ENCODE data around the gene TCHP.

TCHP gene

GRCh38 chr12:109931143-109931542 lies 31.1 kb downstream of the TCHP start:
- TF ChIP-seq, protein P1, sequence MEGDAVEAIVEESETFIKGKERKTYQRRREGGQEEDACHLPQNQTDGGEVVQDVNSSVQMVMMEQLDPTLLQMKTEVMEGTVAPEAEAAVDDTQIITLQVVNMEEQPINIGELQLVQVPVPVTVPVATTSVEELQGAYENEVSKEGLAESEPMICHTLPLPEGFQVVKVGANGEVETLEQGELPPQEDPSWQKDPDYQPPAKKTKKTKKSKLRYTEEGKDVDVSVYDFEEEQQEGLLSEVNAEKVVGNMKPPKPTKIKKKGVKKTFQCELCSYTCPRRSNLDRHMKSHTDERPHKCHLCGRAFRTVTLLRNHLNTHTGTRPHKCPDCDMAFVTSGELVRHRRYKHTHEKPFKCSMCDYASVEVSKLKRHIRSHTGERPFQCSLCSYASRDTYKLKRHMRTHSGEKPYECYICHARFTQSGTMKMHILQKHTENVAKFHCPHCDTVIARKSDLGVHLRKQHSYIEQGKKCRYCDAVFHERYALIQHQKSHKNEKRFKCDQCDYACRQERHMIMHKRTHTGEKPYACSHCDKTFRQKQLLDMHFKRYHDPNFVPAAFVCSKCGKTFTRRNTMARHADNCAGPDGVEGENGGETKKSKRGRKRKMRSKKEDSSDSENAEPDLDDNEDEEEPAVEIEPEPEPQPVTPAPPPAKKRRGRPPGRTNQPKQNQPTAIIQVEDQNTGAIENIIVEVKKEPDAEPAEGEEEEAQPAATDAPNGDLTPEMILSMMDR (IDR thresholded peaks at IDR 0.05; ENCODE audit: poor library complexity, severe bottlenecking), result no peak
- no peaks in the 10 kb centered on the region for H3K27me3 ChIP-seq (ENCODE audit: insufficient read depth, poor library complexity, severe bottlenecking)
- H3K27ac ChIP-seq (ENCODE audit: poor library complexity, severe bottlenecking), result no peak overlapping the region
- ATAC-seq (ENCODE audit: low read depth) (no peak), DNase-seq (ENCODE audit: low spot score) (no peak)
- H3K4me3 ChIP-seq (ENCODE audit: severe bottlenecking), result no peak overlapping the region
- H3K4me1 ChIP-seq (ENCODE audit: insufficient read depth, poor library complexity, severe bottlenecking), result no peaks in the 10 kb centered on the region
- no peaks in the 10 kb centered on the region for H3K9me3 ChIP-seq (ENCODE audit: severe bottlenecking)
- peaks cover 29% of the 10 kb centered on the region for H3K36me3 ChIP-seq (ENCODE audit: low read depth)

- Histone ChIP-seq H3K27ac (ENCODE audit: poor library complexity, severe bottlenecking) (no peak overlapping the region), H3K36me3 (ENCODE audit: low read depth) (peaks cover 39% of the 10 kb centered on the region), H3K9me3 (ENCODE audit: severe bottlenecking) (no peaks in the 10 kb centered on the region), H3K4me3 (ENCODE audit: severe bottlenecking) (no peak overlapping the region), H3K27me3 (ENCODE audit: insufficient read depth, poor library complexity, severe bottlenecking) (no peaks in the 10 kb centered on the region), H3K4me1 (ENCODE audit: insufficient read depth, poor library complexity, severe bottlenecking) (no peaks in the 10 kb centered on the region)
- TF ChIP-seq, protein P1 (IDR thresholded peaks at IDR 0.05; ENCODE audit: poor library complexity, severe bottlenecking), result no peak
- ATAC-seq (ENCODE audit: low read depth) (no peak), DNase-seq (ENCODE audit: low spot score) (no peak)
Observed at GRCh38 chr12:109932878-109933503, 32.9 kb downstream of the TCHP start.

GRCh38 chr12:109934026-109934425 lies 34.0 kb downstream of the TCHP start:
- no peak overlapping the region for H3K4me3 ChIP-seq (ENCODE audit: severe bottlenecking)
- H3K27ac ChIP-seq (ENCODE audit: poor library complexity, severe bottlenecking), result no peak overlapping the region
- H3K4me1 ChIP-seq (ENCODE audit: insufficient read depth, poor library complexity, severe bottlenecking), result no peaks in the 10 kb centered on the region
- no peaks in the 10 kb centered on the region for H3K9me3 ChIP-seq (ENCODE audit: severe bottlenecking)
- no peaks in the 10 kb centered on the region for H3K27me3 ChIP-seq (ENCODE audit: insufficient read depth, poor library complexity, severe bottlenecking)
- H3K36me3 ChIP-seq (ENCODE audit: low read depth), result peaks cover 46% of the 10 kb centered on the region
- peak; percentile 51; the same call in 1 of the 3 replicates for ATAC-seq (ENCODE audit: low read depth)
- TF ChIP-seq, protein P1 (IDR thresholded peaks at IDR 0.05; ENCODE audit: poor library complexity, severe bottlenecking), result peak; percentile 55
- DNase-seq (ENCODE audit: low spot score), result no peak

DNA sequence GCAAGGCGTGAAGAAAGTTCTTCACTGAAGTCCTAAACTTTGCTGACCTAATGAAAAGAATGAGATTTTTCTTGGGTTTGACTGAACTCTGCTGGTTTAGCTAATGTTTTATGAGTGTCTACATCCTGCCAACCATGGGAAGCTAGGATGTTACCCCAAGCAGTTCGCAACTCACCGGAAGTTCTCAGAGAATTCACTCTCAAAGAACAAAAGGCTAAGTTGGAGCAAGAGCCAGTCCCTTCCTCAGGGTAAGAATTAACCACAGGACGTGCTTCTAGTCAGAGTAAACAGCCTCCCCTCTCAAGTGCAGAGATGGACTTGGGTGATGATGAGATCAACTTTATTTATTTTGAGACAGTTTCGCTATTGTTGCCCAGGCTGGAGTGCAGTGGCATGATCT lies 37.3 kb downstream of the TCHP start:
- DNase-seq (ENCODE audit: low spot score) (no peak), ATAC-seq (ENCODE audit: low read depth) (no peak)
- TF ChIP-seq, protein P1 (IDR thresholded peaks at IDR 0.05; ENCODE audit: poor library complexity, severe bottlenecking), result no peak
- H3K36me3 ChIP-seq (ENCODE audit: low read depth), result peaks cover 43% of the 10 kb centered on the region
- H3K27ac ChIP-seq (ENCODE audit: poor library complexity, severe bottlenecking), result no peak overlapping the region
- H3K9me3 ChIP-seq (ENCODE audit: severe bottlenecking), result no peaks in the 10 kb centered on the region
- H3K4me1 ChIP-seq (ENCODE audit: insufficient read depth, poor library complexity, severe bottlenecking), result no peaks in the 10 kb centered on the region
- H3K27me3 ChIP-seq (ENCODE audit: insufficient read depth, poor library complexity, severe bottlenecking), result no peaks in the 10 kb centered on the region
- H3K4me3 ChIP-seq (ENCODE audit: severe bottlenecking), result no peak overlapping the region

DNA sequence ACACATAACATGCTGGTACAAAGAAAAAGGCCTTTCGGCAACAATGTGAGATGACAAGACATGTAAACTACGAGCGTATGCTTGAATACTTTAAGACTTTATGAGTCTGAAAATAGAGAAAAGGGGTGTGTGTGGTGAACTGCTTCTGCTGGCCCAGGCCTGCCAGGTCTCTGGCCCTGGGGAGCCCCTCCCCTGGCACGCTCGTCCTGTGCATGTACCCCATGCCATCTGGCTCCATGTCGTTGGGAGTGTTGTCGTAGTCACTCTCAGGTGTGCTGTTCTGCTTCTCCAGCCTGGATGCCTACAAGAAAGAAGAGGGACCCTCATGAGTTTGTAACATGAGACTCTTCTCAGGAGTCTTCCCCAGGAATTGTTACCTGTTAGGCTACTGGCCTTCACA lies 38.9 kb downstream of the TCHP start:
- H3K27ac ChIP-seq (ENCODE audit: poor library complexity, severe bottlenecking), result no peak overlapping the region
- peaks cover 27% of the 10 kb centered on the region for H3K36me3 ChIP-seq (ENCODE audit: low read depth)
- no peak for ATAC-seq (ENCODE audit: low read depth)
- H3K4me1 ChIP-seq (ENCODE audit: insufficient read depth, poor library complexity, severe bottlenecking), result no peaks in the 10 kb centered on the region
- no peak overlapping the region for H3K4me3 ChIP-seq (ENCODE audit: severe bottlenecking)
- H3K9me3 ChIP-seq (ENCODE audit: severe bottlenecking), result no peaks in the 10 kb centered on the region
- no peak for DNase-seq (ENCODE audit: low spot score)
- no peaks in the 10 kb centered on the region for H3K27me3 ChIP-seq (ENCODE audit: insufficient read depth, poor library complexity, severe bottlenecking)
- TF ChIP-seq, protein P1 (IDR thresholded peaks at IDR 0.05; ENCODE audit: poor library complexity, severe bottlenecking), result no peak

Measured in RWPE2 (cell line).